UCSD-AML1 (cell line): ENCODE measurements around the gene FAM131B.
"Not testable (repeated sequence)": the region's sequence is repeated elsewhere in the genome, so short reads cannot be mapped to it uniquely, and the experiment has no call there.

ENCODE experiments used
- DNase-seq: peaks from one replicate; lab custom pipeline; 2025; ENCODE audit not compliant: unreplicated experiment; lab: John Stamatoyannopoulos, UW

The FAM131B gene

DNA sequence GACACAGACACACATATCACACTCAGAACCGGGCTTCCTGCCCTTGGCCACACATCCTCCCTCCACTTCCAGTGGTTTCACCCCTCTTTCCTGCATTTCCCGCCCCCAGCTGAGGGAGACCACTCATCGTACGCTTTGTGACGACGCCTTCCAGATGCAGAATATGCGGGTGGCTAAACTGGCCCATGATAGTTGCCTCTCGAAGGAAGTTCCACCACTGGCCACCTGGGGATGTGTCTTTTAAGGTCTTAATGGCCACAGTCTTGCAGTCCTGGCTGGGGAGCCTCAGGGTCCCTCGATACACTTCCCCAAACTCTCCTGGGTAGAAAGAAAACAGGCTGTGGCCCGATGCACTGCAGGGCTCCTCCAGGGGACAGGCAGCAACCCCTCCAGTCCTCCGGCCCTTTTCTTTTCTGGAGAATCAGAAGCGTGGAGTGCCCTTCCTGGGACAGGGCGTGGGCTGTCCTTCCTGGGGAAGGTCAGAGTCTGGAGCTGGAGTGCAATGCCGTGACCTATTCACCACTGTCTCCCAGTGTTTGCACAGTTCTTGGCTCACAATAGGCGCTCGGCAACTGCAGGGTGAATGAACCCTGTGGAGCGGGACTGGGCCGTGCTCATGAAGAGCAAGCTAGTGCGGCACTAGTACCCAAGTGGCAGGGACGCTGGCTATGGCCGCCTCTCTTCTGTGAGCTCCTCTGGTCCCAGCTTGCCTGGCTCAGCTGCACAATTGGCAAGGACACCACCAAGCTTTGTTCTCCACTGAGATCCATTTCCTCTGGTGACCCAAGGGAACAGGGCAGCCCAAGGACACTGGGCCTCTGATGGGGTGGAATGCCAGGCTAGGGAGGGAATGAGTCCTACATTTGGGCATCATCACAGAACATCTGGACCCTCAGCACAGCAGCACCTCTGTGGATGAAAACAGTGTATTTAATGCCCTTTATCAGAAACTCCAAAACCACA lies 33.0 kb upstream of the FAM131B start:
- peak; percentile 77 for DNase-seq

DNA sequence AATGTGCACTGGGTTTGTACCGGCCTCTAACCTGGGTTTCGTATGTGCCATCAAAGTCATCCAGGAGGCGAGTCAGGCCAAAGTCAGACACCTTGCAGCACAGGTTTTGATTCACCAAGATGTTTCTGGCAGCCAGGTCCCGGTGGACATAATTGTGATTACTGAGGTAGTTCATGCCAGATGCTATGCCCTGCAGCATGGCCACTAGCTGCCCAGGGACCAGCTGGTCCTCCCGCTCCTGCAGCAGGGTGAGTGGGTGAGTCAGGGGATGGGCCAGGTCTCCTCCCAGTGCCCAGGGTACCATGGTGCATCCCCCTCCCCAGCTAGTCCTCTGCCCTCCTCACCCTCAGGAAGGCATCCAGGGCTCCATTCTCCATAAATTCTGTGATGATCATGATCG lies 32.3 kb upstream of the FAM131B start:
- DNase-seq = no peak

DNA sequence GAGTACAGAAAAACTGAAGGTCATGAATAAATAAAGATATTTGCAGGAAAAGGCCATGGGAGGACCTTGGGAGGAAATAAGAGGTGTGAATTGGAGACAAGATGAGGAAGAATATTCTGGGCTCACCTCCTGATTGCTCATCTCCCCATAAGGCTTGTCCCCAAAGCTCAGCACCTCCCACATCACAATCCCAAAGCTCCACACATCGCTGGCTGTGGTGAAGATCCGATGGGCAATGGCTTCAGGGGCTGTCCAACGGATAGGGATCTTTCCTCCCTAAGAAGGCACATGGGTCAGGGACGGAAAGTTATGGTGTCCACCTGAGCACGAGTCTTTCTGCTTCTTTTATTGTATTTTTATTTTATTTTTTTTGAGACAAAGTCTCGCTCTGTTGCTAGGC lies 31.6 kb upstream of the FAM131B start:
- DNase-seq = no peak

DNA sequence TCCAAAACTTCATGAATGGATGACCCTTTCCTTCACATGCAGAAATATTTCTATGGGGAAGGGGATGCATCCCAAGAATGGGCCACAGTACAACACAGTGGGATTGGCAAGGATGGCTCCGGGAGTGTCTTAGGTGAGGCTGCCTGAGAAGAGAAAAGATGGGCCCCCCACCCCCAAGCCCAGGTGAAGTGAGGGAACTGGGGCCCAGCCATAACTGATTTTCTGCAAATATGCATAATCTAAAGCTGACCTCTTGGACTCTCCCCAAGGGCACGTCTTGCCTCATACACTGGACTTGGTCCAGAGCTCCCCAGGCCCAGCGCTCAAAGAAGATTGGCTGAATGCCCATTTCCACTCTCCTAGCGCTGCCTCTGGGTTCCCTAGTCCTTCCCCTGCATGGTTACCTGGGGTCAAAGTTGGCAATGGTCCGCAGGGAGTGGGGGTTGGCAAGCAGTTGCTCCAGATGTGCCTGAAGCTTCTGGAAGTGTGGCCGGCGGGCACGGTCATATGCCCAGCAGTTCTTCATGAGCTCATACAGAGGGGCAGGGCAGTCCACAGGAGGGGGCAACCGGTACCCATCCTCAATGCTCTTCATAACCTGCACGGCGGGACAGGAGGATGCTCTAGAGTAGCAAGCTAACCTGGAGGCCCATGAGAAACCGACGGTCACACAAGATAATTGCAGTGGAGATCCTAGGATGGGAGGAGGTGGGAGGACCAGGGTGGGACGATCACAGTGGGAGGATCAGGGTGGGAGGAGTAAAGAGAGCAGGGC lies 30.9 kb upstream of the FAM131B start:
- no peak for DNase-seq

DNA sequence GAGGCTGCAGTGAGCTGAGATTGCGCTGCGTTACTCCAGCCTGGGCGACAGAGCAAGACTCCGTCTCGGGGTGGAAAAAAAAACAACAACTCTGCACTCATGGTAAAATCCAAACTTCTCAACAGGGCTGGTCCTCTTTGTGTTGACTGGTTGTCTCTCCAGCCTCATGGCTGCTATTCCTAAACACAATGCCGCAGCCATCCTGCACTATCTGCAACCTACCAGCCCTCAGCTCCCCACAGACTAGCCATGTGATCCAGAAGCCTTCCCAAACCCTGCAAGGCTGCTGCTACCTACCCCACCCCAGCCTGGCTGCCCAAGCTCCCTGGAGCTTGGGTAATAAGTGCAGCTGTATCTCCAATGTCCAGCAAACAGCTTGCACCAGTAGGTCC lies 30.4 kb upstream of the FAM131B start:
- DNase-seq = no peak

DNA sequence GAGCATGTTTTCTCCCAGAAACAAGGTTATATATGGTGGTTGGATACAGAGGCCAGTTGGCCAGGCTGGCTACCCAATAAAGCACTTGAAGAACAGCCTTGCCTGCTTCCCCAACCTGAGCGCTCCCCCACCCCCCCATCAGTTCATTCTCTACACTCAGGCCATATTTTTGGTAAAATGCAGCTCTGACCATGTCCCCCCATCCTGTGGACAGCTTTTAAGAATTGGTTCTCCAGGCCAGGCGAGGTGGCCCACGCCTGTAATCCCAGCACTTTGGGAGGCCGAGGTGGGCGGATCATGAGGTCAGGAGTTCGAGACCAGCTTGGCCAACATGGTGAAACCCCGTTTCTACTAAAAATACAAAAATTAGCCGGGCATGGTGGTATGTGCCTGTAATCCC lies 29.9 kb upstream of the FAM131B start:
- not testable (repeated sequence) for DNase-seq

DNA sequence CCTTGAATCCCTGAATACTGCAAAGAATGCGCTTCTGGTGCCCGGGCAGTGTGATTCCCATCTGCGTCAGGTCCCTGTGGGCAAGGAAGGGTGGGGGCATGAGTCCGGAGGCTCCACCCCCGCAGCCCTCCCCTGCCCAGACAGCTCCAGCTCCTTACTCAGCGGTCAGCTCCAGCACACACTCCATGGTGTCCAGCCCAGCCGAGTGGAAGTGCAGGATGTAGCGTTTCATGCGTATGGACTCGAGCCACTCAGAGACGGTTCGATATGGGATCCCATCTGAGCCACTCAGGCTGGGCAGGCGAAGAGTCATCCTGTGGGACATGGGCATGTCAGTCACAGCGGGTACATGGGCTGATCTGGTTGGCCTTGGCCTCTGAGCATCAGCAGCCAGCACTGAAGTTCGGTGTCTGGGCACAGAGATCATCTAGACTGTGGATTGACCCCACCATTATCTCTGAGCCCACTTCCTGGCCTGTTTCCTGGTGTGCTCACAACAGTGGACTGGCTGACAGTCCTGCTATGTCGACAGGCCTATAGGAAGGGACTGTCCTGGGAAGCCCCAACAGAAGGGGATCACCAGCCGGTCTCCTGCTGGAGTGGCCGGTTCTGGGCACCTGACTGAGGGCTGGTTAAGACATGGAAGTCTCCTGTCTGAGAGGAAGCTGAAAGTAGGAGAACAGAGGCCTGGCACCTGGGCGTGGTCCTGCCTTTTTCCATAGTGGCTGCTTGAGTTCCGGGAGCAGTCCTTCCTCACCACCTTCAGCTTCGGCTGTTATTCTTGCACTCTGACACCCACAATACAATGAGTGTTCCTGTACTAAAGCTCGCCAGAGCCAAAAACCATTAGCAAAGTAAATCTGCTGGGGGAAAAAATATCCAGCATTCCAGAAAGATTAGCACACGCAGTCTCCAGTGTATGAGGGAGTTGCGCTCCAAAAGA lies 29.2 kb upstream of the FAM131B start:
- DNase-seq = peak; percentile 46

DNA sequence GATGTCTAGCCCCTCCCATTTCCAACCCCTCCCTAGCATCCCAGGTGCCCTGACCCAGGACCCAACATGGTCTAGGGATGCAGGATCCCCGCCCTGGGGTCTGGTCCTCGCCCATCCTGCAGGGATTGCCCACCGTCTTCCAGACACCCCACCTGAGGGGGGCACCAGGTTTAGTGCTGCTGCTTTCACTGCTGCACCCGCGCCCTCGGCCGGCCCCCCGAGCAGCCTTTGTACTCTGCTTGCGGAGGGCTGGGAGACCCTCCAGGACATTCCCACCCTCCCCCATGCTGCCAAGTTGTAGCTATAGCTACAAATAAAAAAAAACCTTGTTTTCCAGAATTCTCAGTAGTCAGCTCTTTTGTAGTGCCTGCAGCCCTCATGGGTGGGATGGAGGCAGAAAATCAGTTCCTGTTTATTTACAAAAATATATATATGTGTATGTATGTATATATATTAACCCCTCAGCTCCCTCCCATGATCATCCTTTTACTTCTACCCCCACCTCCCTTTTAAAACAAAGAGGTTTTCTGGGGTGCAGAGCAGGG lies 28.3 kb upstream of the FAM131B start:
- DNase-seq = no peak

DNA sequence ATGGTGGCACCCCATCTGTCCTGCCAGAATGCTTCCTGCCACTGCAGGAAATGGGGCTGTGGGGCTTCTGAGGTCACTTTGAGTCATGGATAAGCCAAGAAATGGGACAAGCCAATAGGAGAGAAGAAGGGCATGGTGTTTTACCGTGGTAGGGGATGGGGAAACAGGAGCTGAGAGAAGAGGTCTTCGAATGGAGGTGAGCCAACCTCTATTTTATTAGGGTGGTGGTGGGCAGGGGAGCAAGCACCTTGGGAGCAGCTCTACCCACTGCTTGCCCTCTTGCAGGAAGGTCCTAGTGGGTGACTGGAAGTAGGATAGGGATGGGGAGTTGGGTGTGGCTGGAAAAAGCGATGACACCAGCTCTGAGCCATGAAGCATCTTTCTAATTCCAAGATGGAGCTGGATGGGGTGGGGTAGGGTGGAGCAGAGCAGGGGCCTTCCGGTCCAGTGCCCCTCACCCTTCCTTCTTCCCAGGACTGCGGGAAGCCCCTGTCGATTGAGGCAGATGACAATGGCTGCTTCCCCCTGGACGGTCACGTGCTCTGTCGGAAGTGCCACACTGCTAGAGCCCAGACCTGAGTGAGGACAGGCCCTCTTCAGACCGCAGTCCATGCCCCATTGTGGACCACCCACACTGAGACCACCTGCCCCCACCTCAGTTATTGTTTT lies 27.7 kb upstream of the FAM131B start:
- no peak for DNase-seq

DNA sequence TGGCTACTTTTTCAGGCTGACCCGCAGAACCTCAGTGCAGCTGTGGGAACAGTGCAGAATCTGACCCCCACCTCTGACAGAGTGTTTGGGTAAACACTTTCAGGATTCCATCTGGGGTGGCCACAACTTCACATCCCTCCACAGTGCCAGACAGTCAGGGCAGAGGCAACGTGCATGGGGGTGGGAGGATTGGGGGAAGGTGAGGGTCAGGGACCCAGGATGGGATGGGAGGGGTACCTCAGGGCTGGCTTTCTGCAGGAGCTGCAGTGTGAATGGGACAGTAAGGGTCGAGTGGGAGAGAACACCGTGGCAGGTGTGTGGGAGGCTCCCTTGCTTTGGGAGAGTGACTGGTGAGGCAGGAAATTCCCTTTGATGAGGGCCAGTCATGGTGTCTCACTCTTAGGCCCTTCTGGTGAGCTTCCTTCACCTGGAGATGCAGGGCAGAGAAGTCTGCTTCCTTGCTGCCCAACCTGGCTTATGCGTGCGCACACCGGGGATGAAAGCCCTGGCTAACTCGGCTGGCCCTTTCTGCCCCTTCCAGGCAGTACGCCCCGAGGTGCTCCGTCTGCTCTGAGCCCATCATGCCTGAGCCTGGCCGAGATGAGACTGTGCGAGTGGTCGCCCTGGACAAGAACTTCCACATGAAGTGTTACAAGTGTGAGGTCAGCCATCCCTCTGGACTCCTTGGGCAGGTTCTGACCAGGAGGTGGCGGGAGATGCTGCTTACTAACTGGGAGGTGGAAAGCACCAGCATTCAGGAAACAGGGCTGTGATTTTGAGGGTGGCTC lies 27.0 kb upstream of the FAM131B start:
- DNase-seq = no peak

DNA sequence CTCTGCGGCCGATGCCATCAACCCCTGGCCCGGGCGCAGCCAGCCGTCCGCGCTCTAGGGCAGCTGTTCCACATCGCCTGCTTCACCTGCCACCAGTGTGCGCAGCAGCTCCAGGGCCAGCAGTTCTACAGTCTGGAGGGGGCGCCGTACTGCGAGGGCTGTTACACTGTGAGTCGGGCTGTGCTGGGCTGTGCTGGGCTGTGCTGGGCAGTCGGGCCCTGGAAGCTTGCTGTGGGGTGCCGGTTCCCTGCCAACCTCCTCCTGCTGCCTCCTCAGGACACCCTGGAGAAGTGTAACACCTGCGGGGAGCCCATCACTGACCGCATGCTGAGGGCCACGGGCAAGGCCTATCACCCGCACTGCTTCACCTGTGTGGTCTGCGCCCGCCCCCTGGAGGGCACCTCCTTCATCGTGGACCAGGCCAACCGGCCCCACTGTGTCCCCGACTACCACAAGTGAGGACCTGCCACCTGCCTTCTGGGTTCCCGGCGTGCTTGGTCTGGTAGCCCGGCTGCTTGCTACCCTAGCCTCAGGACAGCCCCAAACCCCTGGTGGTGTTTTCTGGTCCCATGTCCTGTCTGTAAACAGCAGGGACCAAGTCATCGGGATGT lies 26.1 kb upstream of the FAM131B start:
- no peak for DNase-seq

DNA sequence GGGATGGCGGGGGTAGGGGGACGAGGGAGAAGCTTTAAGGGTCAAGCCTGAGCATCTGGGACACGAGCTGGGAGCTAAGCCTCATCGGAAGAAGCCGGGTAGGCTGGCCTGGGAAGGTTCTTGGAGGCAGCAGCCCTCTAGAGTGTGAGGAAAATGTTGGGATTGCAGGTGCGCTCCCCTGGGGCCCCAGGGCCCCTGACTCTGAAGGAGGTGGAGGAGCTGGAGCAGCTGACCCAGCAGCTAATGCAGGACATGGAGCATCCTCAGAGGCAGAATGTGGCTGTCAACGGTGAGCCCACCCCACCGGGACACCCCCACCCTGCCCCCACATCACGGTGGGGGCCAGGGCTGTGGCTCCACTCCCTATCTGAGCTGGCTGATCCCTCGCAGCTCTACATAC lies 25.5 kb upstream of the FAM131B start:
- DNase-seq = no peak

DNA sequence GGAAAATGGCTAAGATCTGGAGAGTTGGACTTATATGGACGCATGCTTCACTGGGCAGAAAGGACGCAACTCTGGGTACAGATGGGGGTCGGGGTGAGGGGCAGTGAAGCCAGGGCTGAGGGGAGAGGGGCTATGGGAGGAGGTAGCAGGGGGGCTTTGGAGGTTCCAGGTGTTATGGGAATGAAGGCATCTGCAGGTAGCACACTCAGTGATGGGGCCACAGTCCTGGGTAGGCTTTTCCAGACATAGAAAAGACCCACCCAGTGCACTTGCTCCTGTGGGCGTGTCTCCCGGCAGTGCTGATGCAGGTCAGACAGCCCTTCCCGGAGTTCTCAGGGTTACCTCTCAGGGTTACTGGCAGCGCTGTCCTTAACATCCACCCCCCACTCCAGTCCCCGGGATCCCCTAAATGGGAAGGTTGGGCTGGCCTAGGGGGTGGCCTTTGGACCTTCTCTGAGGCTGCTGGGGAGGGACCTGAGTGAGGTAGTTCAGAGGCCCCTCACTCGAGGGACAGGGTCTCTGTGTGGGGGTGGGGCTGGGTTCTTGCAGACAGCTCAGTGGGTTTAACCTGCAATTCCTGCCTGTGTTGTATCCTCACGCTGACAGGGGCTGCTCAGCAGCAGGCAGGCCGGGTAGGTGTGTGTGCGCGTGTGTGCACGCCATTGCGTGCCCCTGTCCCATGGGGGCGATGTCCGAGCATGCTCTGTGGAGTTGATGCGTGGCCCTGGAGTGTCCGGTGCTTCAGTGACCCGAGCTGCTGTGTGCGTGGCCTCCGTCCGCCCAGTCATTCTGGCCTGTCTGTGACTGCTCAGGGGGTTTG lies 24.9 kb upstream of the FAM131B start:
- DNase-seq = no peak

DNA sequence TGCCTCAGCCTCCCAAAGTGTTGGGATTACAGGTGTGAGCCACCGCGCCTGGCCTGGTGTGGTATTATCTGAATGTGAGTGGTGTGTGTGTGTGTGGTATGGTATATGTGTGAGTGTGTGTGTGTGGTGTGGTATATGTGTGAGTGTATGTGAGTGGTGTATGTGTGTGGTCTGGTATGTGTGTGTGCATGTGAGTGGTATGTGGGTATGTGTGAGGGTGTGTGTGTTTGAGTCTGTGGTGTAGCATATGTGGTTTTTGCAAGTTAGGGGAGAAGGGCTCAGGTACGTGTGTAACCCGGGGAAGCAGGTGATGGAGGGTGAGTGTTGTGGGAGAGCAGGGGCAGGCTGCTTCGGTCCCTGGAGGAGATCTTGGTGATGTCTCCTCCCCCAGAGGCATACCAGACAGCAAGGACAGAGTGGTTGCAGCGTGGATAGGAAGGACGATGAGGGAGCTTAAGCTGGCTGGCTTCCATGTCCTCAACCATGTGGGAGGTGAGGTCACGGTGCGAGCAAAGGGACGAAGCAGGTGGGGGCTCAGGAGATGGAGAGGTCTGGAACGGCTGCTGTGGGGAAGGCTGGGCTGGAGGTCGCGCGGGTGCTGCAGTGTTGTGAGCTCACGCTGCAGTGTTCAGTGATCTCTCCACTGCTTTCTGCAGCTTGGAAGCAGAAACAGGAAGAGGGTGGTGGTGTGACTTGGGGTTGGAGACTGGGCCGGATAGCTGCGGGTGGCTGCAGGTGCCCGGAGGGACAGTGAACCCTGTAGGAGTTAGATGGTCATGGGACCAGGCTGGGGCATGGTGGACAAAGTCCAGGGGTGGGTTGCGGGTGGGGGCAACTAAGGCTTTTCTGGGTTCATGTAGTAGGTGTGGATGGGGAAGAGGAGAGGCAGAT lies 23.6 kb upstream of the FAM131B start:
- peak; percentile 46 for DNase-seq

DNA sequence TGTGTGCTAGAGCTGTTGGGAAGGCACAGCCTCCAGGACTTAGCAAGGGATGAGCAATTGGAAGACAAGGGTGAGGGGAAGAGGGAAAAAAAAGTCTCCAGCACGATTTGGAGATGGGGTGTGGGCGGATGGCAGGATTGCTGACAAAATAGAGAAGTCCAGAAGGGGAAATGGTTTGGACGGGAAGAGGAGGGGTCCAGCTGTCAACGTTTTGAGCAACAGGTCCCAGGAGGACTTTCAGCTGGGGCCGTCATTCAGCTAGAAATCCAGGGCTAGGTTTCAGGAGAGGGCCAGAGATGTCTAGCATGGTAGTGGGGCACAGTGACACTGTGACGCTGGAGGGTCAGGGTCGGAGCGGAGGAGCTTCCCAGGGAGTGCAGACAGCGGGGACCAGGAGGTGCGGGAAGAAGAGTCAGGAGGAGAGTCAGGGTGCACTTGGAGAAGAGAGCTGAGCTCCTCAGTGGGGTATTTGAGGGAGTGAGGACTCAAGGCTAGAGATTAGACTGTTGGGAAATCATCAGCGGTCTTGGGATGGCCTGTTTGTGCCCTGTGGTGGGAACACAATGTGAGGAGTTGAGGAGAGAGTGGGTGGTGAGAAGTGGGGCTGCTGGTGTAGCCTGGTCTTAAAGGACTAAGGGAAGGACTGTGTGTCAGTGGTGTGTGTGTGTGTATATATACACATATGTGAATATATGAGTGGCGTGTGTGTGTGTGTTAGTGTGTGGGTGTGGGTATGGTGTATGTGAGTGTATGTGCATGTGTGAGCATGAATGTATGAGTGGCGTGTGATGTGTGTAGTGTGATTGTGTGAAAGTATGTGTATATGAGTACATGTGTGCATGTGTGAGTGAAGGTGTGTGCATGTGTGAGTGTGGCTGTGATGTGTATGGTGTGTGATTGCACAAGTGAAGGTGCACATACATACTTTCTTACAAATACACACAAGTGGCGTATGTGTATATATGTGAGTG lies 22.4 kb upstream of the FAM131B start:
- DNase-seq = peak; percentile 30

DNA sequence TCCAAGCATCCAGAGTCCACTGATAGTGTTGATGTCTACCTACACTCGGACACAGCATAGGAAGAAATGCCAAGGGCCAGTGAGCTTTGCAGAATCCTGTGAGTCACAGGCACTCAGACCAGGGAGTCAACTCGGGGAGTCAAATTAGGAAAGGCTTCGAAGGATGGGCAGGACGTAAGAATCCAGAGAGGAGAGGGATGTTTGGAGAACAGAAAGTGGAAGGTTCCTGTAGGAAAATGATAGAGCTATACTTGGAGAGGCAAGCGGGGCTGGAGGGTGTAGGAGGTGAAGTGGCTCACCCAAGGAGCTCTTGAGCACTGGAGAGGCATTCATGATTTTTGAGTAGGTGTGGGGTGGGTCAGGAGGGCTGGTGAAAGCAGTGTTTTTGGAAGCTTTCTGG lies 21.6 kb upstream of the FAM131B start:
- no peak for DNase-seq
